ENCODE results near the gene PBX2. TPM values are rescaled to one million over a fixed set of nuclear protein-coding genes. Genes with fewer than 3 reads are reported as not detected.

The PBX2 gene
- total and polyA plus RNA-seq, 10 of the 15 experiments (the other 5 are each of a cell fraction or from before 2014, with no cell fraction given): 0.84 to 66.5 (median 20.6) TPM

DNA sequence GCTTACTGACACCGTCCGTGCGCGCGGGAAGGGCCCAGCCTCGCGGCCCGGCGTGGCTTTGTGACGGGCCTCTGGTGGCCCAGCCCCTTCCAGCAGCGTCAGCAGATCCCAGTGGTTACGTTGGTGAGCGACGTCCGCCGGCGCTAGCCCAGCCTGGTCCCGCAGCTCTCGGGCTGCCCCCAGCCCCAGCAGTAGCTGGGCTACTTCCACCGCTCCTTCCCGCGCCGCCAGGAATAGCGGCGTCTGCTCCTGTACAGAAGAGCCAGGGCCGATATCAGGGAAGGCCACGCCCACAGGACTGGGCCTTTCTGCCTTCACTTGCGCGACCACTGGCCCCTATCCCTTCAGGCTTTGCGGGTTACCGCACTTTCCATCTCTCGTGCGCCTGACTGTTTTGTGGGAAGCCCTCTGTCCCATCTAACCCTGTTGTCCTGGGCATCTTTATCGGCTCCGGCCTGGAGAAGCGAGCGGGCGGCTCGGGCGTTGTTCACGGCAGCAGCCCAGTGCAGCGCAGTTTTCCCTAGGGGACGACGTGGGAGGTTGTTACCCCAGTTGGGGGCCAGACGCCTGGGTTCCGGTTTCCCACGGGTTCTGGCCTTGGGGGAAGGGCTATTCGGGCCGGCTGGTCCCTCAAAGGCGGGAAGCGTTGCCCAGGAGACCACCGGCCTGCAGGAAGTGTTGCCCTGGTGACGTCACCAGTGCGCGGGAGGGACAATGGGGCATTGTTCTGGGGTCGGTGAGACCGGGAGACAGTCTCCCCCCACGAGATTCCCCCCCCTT, 6.1 kb upstream of the PBX2 start (continued):
- no peak for TF ChIP-seq SREBF2 (IDR thresholded peaks at IDR 0.05; ENCODE audit: low read length)
- peak; percentile 40; the same call in 1 of the 2 replicates for TF ChIP-seq BCL11A (IDR thresholded peaks at IDR 0.05; ENCODE audit: low read depth, low read length)
- peak; percentile 40; the same call in 1 of the 2 replicates for TF ChIP-seq BACH1 (IDR thresholded peaks at IDR 0.05; ENCODE audit: borderline replicate concordance)
- TF ChIP-seq, protein P1, sequence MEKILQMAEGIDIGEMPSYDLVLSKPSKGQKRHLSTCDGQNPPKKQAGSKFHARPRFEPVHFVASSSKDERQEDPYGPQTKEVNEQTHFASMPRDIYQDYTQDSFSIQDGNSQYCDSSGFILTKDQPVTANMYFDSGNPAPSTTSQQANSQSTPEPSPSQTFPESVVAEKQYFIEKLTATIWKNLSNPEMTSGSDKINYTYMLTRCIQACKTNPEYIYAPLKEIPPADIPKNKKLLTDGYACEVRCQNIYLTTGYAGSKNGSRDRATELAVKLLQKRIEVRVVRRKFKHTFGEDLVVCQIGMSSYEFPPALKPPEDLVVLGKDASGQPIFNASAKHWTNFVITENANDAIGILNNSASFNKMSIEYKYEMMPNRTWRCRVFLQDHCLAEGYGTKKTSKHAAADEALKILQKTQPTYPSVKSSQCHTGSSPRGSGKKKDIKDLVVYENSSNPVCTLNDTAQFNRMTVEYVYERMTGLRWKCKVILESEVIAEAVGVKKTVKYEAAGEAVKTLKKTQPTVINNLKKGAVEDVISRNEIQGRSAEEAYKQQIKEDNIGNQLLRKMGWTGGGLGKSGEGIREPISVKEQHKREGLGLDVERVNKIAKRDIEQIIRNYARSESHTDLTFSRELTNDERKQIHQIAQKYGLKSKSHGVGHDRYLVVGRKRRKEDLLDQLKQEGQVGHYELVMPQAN (conservative IDR thresholded peaks at IDR 0.05): peak; percentile 56; the same call in 1 of the 2 replicates
- peak; percentile 11 for TF ChIP-seq RELA (IDR thresholded peaks at IDR 0.05; ENCODE audit: borderline replicate concordance, partially characterized antibody)
- TF ChIP-seq NR2F1 (conservative IDR thresholded peaks at IDR 0.05): peak; percentile 64
- TF ChIP-seq ZNF274 (IDR thresholded peaks at IDR 0.05; ENCODE audit: insufficient read depth, insufficient read length): no peak
- TF ChIP-seq PAX5 (IDR thresholded peaks at IDR 0.05; ENCODE audit: borderline replicate concordance, low read depth, low read length): peak; percentile 71; the same call in 1 of the 2 replicates
- TF ChIP-seq KDM1A (IDR thresholded peaks at IDR 0.05; ENCODE audit: borderline replicate concordance): no peak
- TF ChIP-seq STAT3 (IDR thresholded peaks at IDR 0.05; ENCODE audit: low read depth, low read length): no peak
- peak; percentile 33; the same call in 1 of the 2 replicates for TF ChIP-seq IRF4 (IDR thresholded peaks at IDR 0.05; ENCODE audit: low read depth, low read length)
- no peak for TF ChIP-seq EZH2 (IDR thresholded peaks at IDR 0.05; ENCODE audit: borderline replicate concordance, control insufficient read depth, low read depth, low read length)
- peak; percentile 54; the same call in 1 of the 2 replicates for TF ChIP-seq TBL1XR1 (IDR thresholded peaks at IDR 0.05; ENCODE audit: low read depth, low read length)
- no peak for TF ChIP-seq TCF7 (IDR thresholded peaks at IDR 0.05; ENCODE audit: borderline replicate concordance)
